Aortic smooth muscle cell (primary cell): ENCODE measurements around the gene CHRM4. TPM values are rescaled to one million over a fixed set of nuclear protein-coding genes. Genes with fewer than 3 reads are reported as not detected.

Source experiments
- total RNA-seq: library from RNA; depleted of rRNA; stranded (reverse); fragments of >200 nt; gene quantifications from 2 replicates; pipeline ENCODE4 v1.2.3, GENCODE V29; 2014

Gene CHRM4
- total RNA-seq, result 0.13 TPM in 1 of 2 replicates, not detected in the other

GRCh38 chr11:46391578-46392420 lies at the start of gene CHRM4:
Gene CHRM4 (minus strand): TSS chr11:46391776. CDS start chr11:46386557, 5,219 bp downstream.

GRCh38 chr11:46381048-46381818 lies 10.3 kb downstream of the CHRM4 start, which contains the start of gene MDK:
Gene MDK (plus strand): TSS chr11:46381669. CDS start chr11:46382058, 389 bp downstream.

GRCh38 chr11:46346886-46347636 lies 44.5 kb downstream of the CHRM4 start, which contains the start of gene DGKZ:
Gene DGKZ (plus strand): TSS chr11:46347463. CDS start chr11:46347660, 197 bp downstream.

Other genes starting within 250 kb of the CHRM4 start
- gene CREB3L1, start 114.1 kb downstream of the CHRM4 start, total RNA-seq, result 13.9 and 17.0 TPM in 2 replicates
- gene DGKZ, start 44.3 kb downstream of the CHRM4 start, total RNA-seq, result 29.3 and 38.2 TPM in 2 replicates
- gene MDK, start 10.1 kb downstream of the CHRM4 start, total RNA-seq, result 13.3 and 37.4 TPM in 2 replicates
- 13.9 and 15.3 TPM in 2 replicates for gene AMBRA1, start 202.2 kb upstream of the CHRM4 start, total RNA-seq
- 5.3 TPM in 2 replicates for gene HARBI1, start 225.5 kb upstream of the CHRM4 start, total RNA-seq
- 72.3 and 75.7 TPM in 2 replicates for gene ATG13, start 225.8 kb upstream of the CHRM4 start, total RNA-seq